HK-2 (cell line): Measurements from ENCODE around the gene LGR4.

ENCODE experiments used
- DNase-seq: peaks from one replicate; pipeline ENCODE4 v3.0.0-alpha.2; 2018; ENCODE audit not compliant: unreplicated experiment

LGR4 gene

GRCh38 chr11:27427183-27427980 lies 45.2 kb downstream of the LGR4 start:
- no peak for DNase-seq

- no peak for DNase-seq
Measured at GRCh38 chr11:27425814-27426213, 46.8 kb downstream of the LGR4 start.

- no peak for DNase-seq
Measured at GRCh38 chr11:27423125-27423524, 49.5 kb downstream of the LGR4 start.

- DNase-seq, result no peak
Measured at GRCh38 chr11:27421819-27422494, 50.6 kb downstream of the LGR4 start.

GRCh38 chr11:27420722-27421572 lies 51.6 kb downstream of the LGR4 start:
- DNase-seq, result no peak

- no peak for DNase-seq
Measured at GRCh38 chr11:27420217-27420616, 52.4 kb downstream of the LGR4 start.

GRCh38 chr11:27418356-27418755 lies 54.2 kb downstream of the LGR4 start:
- DNase-seq, result no peak

GRCh38 chr11:27416568-27417176 lies 55.9 kb downstream of the LGR4 start:
- DNase-seq, result no peak

- DNase-seq, result no peak
Measured at GRCh38 chr11:27414644-27415043, 57.9 kb downstream of the LGR4 start.

GRCh38 chr11:27413218-27413617 lies 59.4 kb downstream of the LGR4 start:
- DNase-seq, result no peak

- DNase-seq, result no peak
Measured at GRCh38 chr11:27412192-27412691, 60.3 kb downstream of the LGR4 start.

GRCh38 chr11:27411328-27411727 lies 61.3 kb downstream of the LGR4 start:
- no peak for DNase-seq

GRCh38 chr11:27410272-27410671 lies 62.3 kb downstream of the LGR4 start:
- no peak for DNase-seq

GRCh38 chr11:27409742-27410141 lies 62.8 kb downstream of the LGR4 start:
- no peak for DNase-seq

- no peak for DNase-seq
Measured at GRCh38 chr11:27409049-27409448, 63.5 kb downstream of the LGR4 start.

- DNase-seq, result no peak
Measured at GRCh38 chr11:27408246-27408800, 64.3 kb downstream of the LGR4 start.

GRCh38 chr11:27406498-27407354 lies 65.9 kb downstream of the LGR4 start:
- no peak for DNase-seq

- no peak for DNase-seq
Measured at GRCh38 chr11:27405134-27405533, 67.5 kb downstream of the LGR4 start.

GRCh38 chr11:27404427-27404826 lies 68.2 kb downstream of the LGR4 start:
- no peak for DNase-seq

- DNase-seq, result no peak
Measured at GRCh38 chr11:27403195-27403594, 69.4 kb downstream of the LGR4 start.

- DNase-seq, result no peak
Measured at GRCh38 chr11:27402450-27402849, 70.1 kb downstream of the LGR4 start.
